HG03432 (cell line): ENCODE measurements around the gene LAPTM4A.
A peak's percentile ranks its signal among the peaks of the same experiment; 100 is the strongest.

Experiments used
- ATAC-seq: cut with Tn5 transposase; IDR thresholded peaks from one replicate; pipeline ENCODE4 v1.9.1; 2021; ENCODE audit warnings: mild to moderate bottlenecking, moderate library complexity; ENCODE audit not compliant: unreplicated experiment

LAPTM4A gene

DNA sequence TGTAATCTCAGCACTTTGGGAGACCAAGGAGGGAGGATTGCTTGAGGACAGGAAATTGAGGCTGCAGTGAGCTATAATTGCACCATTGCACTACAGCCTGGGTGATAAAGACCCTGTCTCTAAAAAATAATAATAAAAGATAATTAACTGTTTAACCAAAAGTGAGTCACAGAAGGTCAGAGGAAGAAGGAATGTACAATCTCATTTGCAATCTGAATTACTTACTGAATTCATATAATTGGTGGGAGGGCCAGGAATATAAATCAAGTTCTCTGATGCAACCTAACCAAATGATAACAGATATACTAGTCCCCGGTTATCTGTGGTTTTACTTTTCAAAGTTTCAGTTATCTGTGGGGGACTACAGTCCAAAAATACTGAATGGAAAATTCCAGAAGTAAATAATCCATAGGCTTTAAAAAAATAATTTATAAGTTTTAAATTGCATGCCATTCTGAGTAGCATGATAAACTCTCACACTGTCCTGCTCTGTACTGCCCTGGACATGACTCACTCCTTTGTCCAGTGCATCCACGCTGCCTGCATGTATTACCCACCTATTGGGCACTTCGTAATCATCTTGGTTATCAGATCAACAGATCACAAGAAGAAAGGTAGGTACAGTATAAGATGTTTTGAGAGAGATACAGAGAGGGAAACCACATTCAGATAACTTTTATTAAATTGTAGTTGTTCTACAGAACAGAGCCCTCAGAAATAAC is 26.2 kb downstream of the LAPTM4A start:
- ATAC-seq, result no peak

- no peak for ATAC-seq
These were observed 27.7 kb downstream of the LAPTM4A start for GRCh38 chr2:20023688-20024087.

DNA sequence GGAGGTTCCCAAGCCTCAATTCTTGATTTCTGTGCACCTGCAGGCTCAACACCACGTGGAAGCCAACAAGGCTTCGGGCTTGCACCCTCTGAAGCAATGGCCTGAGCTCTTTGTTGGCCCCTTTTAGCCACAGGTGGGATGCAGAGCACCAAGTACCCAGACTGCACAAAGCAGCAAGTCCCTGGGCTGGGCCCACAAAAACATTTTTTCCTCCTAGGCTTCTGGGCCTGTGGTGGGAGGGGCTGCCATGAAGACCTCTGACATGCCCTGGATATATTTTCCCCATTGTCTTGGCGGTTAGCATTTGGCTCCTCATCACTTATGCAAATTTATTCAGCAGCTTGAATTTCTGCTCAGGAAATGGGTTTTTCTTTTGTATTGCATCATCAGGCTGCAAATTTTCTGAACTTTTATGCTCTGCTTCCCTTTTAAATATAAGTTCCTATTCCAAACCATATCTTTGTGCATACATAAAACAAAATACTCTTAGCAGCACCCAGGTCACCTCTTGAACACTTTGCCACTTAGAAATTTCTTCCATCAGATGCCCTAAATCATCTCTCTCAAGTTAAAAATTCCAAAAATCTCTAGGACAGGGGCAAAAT is 29.9 kb downstream of the LAPTM4A start:
- no peak for ATAC-seq

DNA sequence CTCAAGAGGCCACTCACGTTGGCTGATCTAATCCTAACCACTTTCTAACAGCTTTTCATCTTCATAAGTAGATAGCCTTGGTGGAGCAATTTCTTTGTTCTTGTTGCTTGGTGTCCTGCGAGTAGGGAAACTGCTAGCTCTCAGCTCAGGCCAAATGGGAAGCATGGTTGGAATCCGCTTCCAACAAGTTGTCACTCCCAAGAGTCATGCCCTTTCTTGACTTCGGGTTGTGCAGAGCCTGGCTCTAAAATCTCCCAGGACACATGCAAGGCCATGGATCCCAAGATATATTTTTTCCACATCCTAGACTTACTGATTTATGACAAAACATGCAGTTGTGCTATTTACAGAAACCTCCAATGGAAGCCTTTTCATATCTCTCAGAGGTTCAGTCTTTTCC is 31.7 kb downstream of the LAPTM4A start:
- no peak for ATAC-seq

- no peak for ATAC-seq
These were observed 32.8 kb downstream of the LAPTM4A start for GRCh38 chr2:20018601-20019152.

GRCh38 chr2:20016346-20016745 is 35.1 kb downstream of the LAPTM4A start:
- ATAC-seq, result no peak

DNA sequence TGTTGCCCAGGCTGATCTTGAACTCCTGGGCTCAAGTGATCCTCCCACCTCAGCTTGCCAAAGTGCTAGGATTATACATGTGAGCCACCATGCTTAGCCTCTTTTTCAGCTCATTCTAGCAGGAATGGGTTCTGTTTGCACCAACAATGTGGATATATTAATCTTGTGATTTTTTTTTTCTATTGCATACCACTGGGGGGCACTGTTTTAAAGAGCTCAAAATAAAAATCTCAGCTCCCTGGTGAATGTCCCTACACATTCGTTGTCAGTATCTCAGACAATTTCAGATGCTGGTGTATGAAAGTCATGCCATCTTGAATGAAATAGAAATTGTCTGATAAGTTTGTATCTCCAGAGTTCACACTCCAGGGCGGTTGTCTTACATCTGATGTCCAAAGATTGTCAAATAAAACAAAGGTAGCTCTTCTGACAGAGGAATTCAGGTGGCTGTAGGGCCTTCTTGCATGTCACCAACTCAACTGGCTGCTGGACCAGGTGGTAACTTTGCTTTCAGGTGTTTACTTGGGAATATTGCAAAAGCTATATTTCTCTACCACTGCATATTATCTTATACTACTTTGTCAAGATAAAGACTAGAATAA is 35.8 kb downstream of the LAPTM4A start:
- no peak for ATAC-seq

GRCh38 chr2:20013126-20013849 is 38.1 kb downstream of the LAPTM4A start:
- ATAC-seq, result peak; percentile 13

DNA sequence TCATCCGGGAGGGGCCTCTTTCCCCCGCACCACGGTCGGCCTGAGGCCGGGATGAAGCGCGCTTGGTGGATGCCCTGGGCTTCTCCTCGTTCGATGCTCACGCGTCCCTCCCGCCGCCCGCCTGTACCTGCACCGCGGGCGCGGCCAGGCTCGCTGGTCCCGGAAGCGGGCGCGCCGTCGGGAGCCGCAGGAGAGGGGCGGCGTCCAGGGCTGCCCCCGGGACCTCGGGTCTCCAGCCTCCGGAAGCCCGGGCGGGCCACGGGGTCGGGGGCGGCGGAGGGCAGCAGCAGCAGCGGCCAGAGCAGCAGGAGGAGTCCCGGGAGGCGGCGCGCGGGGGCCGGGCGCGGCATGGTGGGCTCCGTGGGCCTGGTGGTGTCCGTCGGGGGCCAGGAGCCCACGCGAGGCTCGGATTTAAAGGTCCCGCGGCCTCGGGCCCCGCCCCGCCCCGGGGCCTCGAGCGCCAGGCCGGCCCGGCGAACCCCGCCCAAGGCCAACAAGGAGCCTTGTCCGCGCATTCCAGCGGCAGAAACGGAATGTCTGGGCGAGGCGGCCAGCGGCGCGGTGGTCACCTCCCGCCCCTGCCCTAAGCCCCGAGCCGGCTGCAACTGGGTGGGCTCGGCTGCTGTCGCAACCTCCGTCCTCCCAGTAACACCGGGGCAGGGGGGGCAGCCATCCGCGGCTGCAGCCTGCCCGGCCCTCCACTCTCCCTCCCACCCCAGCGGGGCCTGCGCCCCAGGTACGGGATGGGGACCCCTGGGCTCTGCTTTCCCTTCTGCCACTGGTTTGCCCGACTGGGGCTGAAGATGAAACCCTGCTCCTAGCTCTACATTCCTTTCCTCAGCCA is 38.9 kb downstream of the LAPTM4A start, which contains the start of gene MATN3:
TSS of gene MATN3 (minus strand) at position 387 of the 844 bp plus-strand sequence. CDS start at position 350, 37 bp downstream.
- ATAC-seq, result peak; percentile 45

GRCh38 chr2:20012032-20012281 is 39.5 kb downstream of the LAPTM4A start:
- ATAC-seq, result no peak

- no peak for ATAC-seq
These were observed 40.0 kb downstream of the LAPTM4A start for GRCh38 chr2:20011276-20012031.

DNA sequence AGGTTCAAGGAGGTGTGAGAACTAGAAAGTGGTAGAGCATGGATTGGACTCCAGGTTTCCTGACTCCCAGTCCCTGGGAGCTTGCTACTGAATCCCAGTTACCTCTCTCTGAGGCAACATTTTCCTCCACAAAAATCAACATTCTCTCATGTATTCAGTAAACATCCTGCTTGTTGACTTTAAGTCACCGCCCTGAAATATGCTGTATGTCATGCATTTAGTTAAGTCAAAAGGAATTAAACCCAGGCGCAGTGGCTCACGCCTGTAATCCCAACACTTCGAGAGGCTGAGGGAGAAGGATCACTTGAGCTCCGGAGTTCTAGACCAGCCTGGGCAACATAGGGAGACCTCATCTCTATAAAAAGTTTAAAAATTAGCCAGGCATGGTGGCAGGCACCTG is 42.7 kb downstream of the LAPTM4A start:
- ATAC-seq, result no peak

DNA sequence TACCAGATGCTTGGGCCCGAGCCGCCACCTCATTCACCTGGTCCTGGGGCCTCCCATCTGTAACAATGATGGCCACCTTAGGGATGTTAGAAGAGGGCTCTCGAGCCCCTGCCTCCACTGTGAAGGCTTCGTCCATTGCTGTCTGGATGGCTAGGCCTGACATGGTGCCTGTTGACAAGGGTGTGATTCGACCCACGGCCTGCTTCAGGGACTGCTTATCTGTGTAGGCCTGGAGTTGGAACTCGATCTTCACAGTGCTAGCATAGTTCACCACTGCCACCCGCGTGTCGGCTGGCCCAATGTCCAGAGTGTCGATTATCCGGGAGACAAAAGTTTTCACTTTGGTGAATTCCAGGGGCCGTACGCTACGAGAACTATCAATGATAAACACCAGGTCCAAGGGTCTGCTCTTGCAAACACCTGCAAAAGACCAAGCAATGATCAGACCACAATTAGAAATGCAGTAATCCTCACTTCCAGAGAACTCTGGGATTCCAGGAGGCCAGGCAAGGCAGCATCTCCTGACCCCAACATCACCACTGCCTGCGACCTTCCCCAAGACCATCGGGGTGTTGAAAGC is 45.4 kb downstream of the LAPTM4A start:
- no peak for ATAC-seq

- ATAC-seq, result no peak
These were observed 46.3 kb downstream of the LAPTM4A start for GRCh38 chr2:20005067-20005627.

- ATAC-seq, result no peak
These were observed 50.0 kb downstream of the LAPTM4A start for GRCh38 chr2:20001361-20001863.

DNA sequence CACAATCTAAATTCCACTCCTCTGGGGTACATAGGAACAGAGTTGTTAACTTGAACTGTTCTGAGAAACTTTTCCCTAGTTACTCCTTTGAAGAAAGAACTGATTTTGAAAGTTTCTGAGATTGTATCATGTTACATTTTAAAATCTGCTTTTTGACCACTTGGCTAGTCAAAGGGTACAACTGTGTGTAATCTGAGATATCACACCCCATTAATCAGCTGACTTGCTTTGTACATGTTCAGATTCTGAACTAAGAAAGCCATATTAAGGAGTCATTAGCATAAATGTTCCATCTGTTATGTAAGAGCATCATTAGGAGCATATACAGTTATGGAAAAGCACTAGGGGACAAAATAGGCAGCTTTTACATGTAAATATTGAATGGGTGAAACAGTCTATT is 57.7 kb downstream of the LAPTM4A start:
- ATAC-seq, result no peak

DNA sequence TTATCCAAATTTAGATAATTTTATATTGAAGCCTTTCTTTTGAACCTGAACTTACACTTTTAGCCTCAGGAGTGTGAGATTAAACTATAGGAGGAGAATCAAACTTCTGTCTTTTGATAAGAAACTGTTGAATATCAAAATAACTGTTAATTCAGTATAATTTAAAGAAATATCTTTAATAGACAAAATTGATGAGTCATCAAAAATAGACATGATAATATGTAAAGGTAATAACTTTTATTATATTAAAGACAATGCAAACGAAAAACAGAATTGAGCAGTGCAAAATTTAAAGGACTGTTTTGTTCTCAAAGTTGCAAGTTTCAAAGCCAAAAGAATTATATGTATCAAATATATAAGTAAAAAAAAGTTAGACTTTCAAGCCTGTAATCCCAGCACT is 59.5 kb downstream of the LAPTM4A start:
- ATAC-seq, result no peak

GRCh38 chr2:19990416-19990728 is 61.1 kb downstream of the LAPTM4A start:
- ATAC-seq, result no peak
